ENCODE measurements around the gene RASD2. TPM values are rescaled to one million over a fixed set of nuclear protein-coding genes. Genes with fewer than 3 reads are reported as not detected.
"Not testable (repeated sequence)": the region's sequence is repeated elsewhere in the genome, so short reads cannot be mapped to it uniquely, and the experiment has no call there.

RASD2 gene
- total RNA-seq, 2 experiments from 2014 or later: 0.09 TPM; not detected in 1

DNA sequence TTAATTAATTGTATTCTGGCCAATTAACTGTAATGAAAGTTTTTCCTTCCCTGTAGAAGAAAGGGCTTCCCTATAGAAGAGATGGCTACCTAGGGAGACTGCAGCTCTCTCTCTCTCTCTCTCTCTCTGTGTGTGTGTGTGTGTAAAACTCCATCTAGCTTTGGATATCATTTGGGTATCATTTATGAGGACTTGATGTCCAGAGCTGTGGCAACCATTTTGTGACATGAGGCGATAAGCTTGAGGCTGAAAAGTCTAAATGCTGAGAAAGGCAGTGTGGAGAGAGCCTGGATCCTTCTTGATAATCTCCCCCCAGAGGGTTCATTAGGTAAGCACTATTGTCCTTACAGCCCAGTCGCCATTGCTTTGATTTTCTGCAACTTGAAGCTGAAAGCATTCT lies 30.7 kb upstream of the RASD2 start:
- CTCF ChIA-PET: no interaction called here

DNA sequence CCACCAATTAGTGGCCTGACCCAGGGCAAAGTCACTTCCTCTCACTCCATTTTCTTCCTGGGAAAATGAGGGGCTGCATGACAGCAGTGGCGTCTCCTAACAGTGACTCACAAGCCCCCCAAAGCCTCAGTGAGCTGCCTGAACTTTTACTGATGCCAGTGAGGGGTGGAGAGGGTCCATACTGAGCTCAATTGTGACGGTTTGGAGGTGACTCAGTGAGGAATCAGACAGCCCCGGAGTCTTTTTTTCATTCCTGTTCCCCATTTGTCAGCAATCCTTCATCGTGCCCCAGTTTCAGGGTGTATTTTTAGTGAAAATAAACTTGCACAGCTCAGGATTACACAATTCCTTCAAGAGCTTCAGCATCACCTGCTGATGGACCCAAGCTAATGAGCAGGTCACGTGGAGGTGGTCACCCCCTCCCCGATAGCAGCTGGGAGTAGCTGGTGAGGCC lies 30.1 kb upstream of the RASD2 start:
- no peak for DNase-seq
- no peak for ATAC-seq
- H3K4me1 Mint-ChIP-seq: no peaks in the 10 kb centered on the region
- no peak overlapping the region for H3K27ac Mint-ChIP-seq
- H3K27me3 Mint-ChIP-seq: peaks cover 24% of the 10 kb centered on the region
- CTCF ChIA-PET: no interaction called here
- H3K4me3 Mint-ChIP-seq: no peak overlapping the region
- no peaks in the 10 kb centered on the region for H3K9me3 Mint-ChIP-seq (ENCODE audit: low read depth)
- H3K36me3 Mint-ChIP-seq: no peaks in the 10 kb centered on the region

More for the DNA sequence above, 30.7 kb upstream of the RASD2 start:
- Mint-ChIP-seq H3K27ac (no peak overlapping the region), H3K4me3 (no peak overlapping the region), H3K36me3 (no peaks in the 10 kb centered on the region), H3K4me1 (no peaks in the 10 kb centered on the region), H3K9me3 (ENCODE audit: low read depth) (no peaks in the 10 kb centered on the region), H3K27me3 (peaks cover 24% of the 10 kb centered on the region)
- DNase-seq (no peak), ATAC-seq (no peak)

DNA sequence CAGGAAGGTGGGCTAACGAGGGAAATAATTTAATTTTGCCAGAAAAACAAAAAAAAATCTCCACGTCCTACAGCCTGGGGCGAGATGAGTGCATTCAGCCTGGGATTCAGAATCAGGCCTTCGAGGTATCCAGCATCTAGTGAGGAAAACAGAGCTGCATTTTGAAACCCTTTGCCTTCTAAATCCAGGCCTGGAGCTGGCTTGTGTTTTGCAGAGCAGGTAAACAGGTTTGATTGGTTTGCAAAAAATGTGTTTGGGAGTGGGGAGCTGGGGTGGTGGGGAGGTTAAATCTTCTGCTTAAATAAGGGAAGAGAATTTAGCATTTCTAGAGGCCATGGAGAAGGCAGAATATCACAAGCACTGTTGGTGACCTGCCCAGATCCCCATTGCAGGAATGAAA lies 29.7 kb upstream of the RASD2 start:
- Mint-ChIP-seq H3K4me3 (no peak overlapping the region), H3K4me1 (no peaks in the 10 kb centered on the region), H3K27me3 (peaks cover 24% of the 10 kb centered on the region), H3K9me3 (ENCODE audit: low read depth) (no peaks in the 10 kb centered on the region), H3K36me3 (no peaks in the 10 kb centered on the region), H3K27ac (no peak overlapping the region)
- ATAC-seq (no peak), DNase-seq (no peak)
- CTCF ChIA-PET: no interaction called here

DNA sequence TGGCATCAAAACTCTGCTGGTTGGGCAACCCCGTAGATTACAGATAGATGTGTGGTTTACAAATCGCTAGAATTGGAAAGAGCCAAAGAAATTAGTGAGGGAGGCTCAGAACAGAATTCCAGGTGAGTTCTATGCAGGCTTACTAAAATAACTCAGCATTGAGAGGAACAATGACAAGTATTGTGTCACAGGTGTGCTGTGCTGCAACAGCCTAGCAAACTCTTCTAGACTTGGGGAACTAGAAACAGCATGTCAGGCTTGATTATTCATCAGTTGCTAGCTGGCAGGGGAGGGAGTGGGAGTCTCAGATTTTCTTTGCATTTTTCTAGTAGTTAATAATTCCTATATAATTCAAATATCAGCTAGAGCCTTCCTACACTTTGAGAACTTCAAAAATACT lies 26.3 kb upstream of the RASD2 start:
- no peaks in the 10 kb centered on the region for H3K36me3 Mint-ChIP-seq
- no peaks in the 10 kb centered on the region for H3K9me3 Mint-ChIP-seq (ENCODE audit: low read depth)
- H3K27ac Mint-ChIP-seq: no peak overlapping the region
- no peak for ATAC-seq
- CTCF ChIA-PET: no interaction called here
- H3K27me3 Mint-ChIP-seq: peaks cover 36% of the 10 kb centered on the region
- H3K4me3 Mint-ChIP-seq: no peak overlapping the region
- H3K4me1 Mint-ChIP-seq: no peaks in the 10 kb centered on the region
- no peak for DNase-seq

DNA sequence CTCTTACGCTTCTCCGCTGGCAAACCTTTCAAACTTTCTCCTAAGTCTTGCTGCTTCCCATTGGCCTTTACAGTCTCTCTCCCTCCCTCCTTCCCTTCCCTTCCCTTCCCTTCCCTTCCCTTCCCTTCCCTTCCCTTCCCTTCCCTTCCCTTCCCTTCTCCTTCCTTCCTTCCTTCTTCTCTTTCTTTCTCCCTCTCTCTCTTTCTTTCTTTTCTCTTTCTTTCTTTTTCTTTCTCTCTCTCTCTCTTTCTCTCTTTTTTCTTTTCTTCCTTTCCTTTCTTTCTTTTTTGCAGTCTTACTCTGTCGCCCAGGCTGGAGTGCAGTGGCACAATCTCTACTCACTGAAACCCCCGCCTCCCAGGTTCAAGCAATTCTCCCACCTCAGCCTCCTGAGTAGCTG lies 24.7 kb upstream of the RASD2 start:
- CTCF ChIA-PET; ATAC-seq; DNase-seq; H3K4me1 Mint-ChIP-seq; H3K36me3 Mint-ChIP-seq; H3K9me3 Mint-ChIP-seq (ENCODE audit: low read depth); H3K4me3 Mint-ChIP-seq; H3K27ac Mint-ChIP-seq: not testable (repeated sequence)
- peaks cover 29% of the 10 kb centered on the region for H3K27me3 Mint-ChIP-seq

DNA sequence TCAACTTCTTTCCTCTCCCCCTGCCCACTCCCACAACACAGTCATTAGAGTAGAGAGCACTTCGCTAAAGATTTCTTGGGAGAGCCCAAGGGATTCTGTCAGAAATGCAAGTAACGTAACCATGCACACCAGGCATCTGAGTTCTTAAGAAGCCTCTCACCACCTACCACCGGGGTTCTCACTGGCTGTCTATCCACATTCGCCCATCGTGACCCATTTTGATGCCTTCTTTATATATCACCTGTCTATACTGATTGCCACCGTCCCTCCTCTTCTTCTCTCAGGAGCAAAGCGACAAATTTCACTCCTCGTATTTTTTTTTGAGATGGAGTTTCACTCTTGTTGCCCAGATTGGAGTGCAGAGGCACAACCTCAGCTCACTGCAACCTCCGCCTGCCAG lies 23.9 kb upstream of the RASD2 start:
- Mint-ChIP-seq H3K4me1 (no peaks in the 10 kb centered on the region), H3K27ac (no peak overlapping the region)

DNA sequence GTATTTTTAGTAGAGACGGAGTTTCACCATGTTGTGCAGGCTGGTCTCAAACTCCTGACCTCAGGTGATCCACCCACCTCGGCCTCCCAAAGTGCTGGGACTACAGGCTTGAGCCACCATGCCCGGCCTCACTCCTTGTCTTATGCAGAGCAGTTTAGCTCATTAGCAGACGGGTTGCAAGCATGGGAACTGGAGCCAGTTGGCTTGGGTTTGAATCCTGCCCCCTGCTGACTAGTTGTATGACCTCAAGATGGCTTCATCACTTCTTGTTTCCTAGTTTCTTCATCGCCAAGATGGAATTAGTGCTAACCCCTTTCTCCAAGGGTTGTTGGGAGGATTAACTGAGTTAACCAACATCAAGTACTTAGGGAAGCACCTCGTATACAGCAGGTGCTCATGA lies 23.4 kb upstream of the RASD2 start:
- DNase-seq (no peak), ATAC-seq (no peak)
- Mint-ChIP-seq H3K9me3 (ENCODE audit: low read depth) (no peaks in the 10 kb centered on the region), H3K27ac (no peak overlapping the region), H3K4me1 (no peaks in the 10 kb centered on the region), H3K27me3 (peaks cover 38% of the 10 kb centered on the region), H3K36me3 (no peaks in the 10 kb centered on the region), H3K4me3 (no peak overlapping the region)
- CTCF ChIA-PET: no interaction called here

More for the DNA sequence above, 23.9 kb upstream of the RASD2 start:
- ATAC-seq: no peak
- peaks cover 34% of the 10 kb centered on the region for H3K27me3 Mint-ChIP-seq
- DNase-seq: no peak
- no peak overlapping the region for H3K4me3 Mint-ChIP-seq
- no peaks in the 10 kb centered on the region for H3K36me3 Mint-ChIP-seq
- CTCF ChIA-PET: no interaction called here
- no peaks in the 10 kb centered on the region for H3K9me3 Mint-ChIP-seq (ENCODE audit: low read depth)

DNA sequence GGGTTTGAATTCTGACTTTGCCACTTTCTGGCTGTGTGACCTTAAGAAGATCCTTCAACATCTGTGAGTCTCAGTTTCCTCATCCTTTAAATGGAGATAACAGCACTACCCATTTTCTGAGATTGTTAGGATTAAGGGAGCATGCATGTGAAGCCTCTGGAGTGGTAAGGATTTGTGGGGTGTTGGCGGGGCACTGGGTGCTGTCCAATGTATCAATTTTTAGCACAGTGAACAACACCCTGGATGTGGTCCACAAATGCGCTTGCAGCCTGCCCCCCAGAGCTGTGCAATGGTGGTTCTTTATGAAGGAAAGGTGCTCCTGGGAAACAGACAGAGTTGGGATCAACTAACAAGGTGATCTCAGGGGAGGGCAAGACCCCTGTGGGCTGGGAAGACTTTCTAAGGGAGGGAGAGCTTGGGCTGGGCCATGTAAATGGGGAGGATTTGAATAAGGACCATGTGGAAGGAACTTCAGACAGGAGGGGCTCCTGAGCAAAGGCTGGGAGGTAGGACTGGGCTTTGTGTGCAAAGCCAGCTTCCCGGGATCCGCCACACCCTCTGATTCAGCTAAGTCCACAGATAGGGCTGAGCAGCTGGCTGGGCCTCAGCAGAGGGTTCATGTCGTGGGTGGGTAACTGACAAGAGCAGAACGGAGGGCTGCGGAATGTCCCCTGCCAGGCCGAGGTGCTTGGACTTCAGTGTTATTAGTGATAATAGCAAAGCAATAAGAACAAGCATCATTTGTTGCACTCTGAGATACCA lies 22.7 kb upstream of the RASD2 start:
- H3K36me3 Mint-ChIP-seq: no peaks in the 10 kb centered on the region
- no peak overlapping the region for H3K4me3 Mint-ChIP-seq
- DNase-seq: no peak
- H3K27me3 Mint-ChIP-seq: peaks cover 43% of the 10 kb centered on the region
- no peak overlapping the region for H3K27ac Mint-ChIP-seq
- no peak for ATAC-seq
- no peaks in the 10 kb centered on the region for H3K4me1 Mint-ChIP-seq
- CTCF ChIA-PET: no interaction called here
- no peaks in the 10 kb centered on the region for H3K9me3 Mint-ChIP-seq (ENCODE audit: low read depth)

DNA sequence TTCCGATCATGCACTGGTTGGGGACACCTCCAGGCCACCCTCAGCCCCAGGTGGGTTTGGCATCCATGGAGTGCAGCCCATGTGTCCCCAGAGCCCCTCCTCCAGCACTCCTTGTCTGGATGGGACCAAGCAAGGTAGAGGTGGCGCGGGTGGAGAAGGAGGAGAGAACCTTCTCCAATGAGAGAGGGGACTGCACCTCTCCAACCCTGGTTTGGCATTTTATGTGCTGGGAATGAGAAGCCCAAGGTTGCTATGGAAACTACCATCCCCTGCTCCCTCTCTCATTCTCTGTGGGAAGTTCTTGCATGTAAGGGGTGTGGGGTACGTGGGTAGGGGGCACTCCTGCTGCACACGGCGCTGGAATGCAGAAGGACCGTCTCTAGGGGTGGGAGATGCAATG lies 21.8 kb upstream of the RASD2 start:
- ATAC-seq: no peak
- Mint-ChIP-seq H3K27me3 (peaks cover 36% of the 10 kb centered on the region), H3K36me3 (no peaks in the 10 kb centered on the region), H3K27ac (no peak overlapping the region), H3K9me3 (ENCODE audit: low read depth) (no peaks in the 10 kb centered on the region), H3K4me1 (no peaks in the 10 kb centered on the region), H3K4me3 (no peak overlapping the region)
- DNase-seq: no peak
- CTCF ChIA-PET: no interaction called here

DNA sequence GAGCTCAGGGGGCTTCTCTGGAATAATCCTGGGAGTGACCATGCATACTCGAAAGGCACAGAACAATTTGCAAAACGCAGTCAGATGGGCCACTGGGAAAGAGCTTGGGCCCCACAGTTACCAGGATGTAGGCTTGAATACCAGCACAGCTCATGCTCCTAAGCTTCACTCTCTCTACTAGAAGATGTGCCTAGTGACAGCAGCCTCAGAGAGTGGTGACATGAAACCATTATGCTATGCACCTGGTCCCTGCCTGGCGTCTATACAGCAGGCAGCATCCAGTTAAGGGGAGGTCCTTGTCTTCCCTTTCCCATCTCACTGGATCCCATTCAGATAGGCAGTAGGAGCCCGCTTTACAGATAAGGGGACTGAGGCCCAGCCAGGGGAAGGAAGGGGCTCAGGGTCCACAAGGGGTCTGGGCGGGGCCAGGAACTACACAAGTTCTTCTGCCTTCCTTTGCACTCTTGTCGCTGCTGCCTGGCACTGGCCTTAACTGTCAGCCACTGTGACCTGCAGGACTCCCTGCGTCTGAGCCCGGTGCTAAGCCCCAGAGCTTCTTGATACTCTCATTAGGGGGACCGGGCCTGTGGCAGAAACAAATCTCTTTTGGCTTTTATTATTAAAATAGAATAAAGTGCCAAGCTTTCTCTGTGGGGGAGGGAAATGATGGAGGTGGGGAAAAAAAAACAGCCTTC lies 21.2 kb upstream of the RASD2 start:
- no peaks in the 10 kb centered on the region for H3K4me1 Mint-ChIP-seq
- H3K36me3 Mint-ChIP-seq: no peaks in the 10 kb centered on the region
- ATAC-seq (no peak), DNase-seq (no peak)
- H3K27ac Mint-ChIP-seq: no peak overlapping the region
- H3K9me3 Mint-ChIP-seq (ENCODE audit: low read depth): no peaks in the 10 kb centered on the region
- H3K4me3 Mint-ChIP-seq: no peak overlapping the region
- CTCF ChIA-PET: no interaction called here
- H3K27me3 Mint-ChIP-seq: peaks cover 31% of the 10 kb centered on the region

DNA sequence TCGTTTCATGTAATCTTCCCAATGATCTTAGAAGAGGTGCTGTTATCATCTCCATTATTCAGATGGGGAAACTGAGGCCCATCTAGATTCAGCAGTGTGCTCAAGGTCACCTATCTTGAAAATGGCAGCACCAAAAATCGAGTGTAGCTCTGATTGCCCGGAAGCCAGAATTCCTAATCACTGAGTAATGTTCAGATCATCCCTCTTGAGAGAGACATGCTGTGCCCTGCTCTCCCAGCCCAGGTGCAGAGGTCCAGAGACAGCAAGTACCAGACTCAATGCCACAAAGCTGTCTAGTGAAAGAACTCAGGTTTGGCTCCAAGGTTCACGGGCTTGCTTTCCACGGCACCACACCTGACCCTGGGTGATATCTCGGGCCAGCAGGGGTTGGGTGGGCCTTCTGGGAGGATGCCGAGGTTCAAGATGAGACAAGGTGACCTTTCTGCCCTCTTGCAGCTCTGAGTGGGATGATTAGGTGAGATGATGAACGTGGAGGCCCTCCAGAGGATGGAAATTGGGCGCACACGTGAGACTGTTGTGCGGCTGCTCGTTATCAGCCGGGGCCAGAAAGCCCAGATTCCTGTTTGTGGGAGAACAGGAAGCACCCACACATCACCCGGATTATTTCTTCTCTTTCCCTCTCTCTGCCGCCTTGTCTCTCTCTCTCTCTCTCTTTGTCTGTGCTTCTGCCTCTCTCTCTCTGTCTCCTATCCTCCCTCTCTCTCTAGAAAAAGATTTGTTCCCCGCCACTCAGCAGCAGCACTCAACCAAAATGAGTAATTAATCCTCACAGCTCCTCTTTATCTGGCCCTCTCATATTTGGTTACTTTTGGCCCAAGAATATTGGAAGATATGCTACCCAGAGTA lies 19.0 kb upstream of the RASD2 start:
- Mint-ChIP-seq H3K36me3 (no peaks in the 10 kb centered on the region), H3K27me3 (peaks cover 25% of the 10 kb centered on the region)

DNA sequence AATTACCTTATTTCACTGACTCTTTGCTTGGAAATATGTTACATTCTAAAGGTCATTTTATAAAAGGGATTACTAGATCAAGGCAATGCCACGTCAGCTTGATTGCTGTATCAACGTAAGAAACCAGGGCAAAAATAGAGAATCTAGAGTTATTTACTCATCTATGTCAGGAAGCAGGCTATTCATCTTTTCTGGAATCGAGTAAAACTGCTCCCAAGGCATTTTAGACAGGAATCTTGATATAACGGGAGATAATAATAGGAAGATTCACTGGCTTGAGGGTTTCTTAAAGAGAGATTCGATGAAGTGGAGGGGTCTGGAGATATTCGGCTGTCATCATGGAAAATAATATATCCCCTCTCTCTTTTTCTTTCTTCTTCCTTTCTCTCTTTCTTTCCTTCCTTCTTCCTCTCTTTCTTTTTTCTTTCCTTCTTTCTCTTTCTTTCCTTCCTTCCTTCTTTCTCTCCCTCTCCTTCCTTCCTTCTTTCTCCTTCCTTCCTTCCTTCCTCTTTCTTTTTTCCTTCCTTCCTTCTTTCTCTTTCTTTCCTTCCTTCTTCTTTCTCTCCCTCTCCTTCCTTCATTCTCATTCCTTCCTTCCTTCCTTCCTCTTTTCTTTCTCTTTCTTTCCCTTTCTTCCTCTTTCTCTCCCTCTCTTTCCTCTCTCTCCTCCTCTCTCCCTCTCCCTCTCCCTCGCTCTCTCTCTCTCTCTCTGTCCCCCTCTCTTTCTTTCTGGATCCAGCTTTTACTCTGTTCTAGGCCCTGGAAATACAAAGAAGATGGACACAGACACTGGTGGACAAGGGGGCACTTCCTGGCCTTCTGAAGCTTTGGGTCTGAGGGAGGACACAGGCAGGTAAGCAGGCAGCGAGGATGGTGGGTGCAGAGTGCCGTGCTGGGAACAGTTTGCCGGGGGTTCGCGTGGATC lies 18.1 kb upstream of the RASD2 start:
- H3K9me3 Mint-ChIP-seq (ENCODE audit: low read depth): no peaks in the 10 kb centered on the region
- H3K27me3 Mint-ChIP-seq: peaks cover 22% of the 10 kb centered on the region
- no peak overlapping the region for H3K4me3 Mint-ChIP-seq
- ATAC-seq: no peak
- H3K27ac Mint-ChIP-seq: no peak overlapping the region
- no peaks in the 10 kb centered on the region for H3K4me1 Mint-ChIP-seq
- no peak for DNase-seq
- no peaks in the 10 kb centered on the region for H3K36me3 Mint-ChIP-seq
- CTCF ChIA-PET: no interaction called here

More for the DNA sequence above, 19.0 kb upstream of the RASD2 start:
- H3K4me3 Mint-ChIP-seq: no peak overlapping the region
- no peak overlapping the region for H3K27ac Mint-ChIP-seq
- DNase-seq: no peak
- no peaks in the 10 kb centered on the region for H3K9me3 Mint-ChIP-seq (ENCODE audit: low read depth)
- ATAC-seq: no peak
- H3K4me1 Mint-ChIP-seq: no peaks in the 10 kb centered on the region
- CTCF ChIA-PET: no interaction called here
